ENCODE measurements around the gene FOXR1.
A peak's percentile ranks its signal among the peaks of the same experiment; 100 is the strongest.

FOXR1 gene

GRCh38 chr11:118998388-118998717 lies 26.8 kb downstream of the FOXR1 start:
- Histone ChIP-seq H3K27ac (peak overlapping the region; percentile 82 to 97), H3K4me3 (peak overlapping the region; percentile 99)
- DNase-seq (ENCODE audit: low spot score) = no peak
- no peak for TF ChIP-seq CTCF (IDR thresholded peaks at IDR 0.05)

- no peak for DNase-seq (ENCODE audit: low spot score)
- Histone ChIP-seq H3K4me3 (peak overlapping the region; percentile 99), H3K27ac (peak overlapping the region; percentile 82 to 97)
- no peak for TF ChIP-seq CTCF (IDR thresholded peaks at IDR 0.05)
Observed at GRCh38 chr11:118998822-118999221, 27.3 kb downstream of the FOXR1 start.

GRCh38 chr11:119000906-119001305 lies 29.3 kb downstream of the FOXR1 start:
- Histone ChIP-seq H3K27ac (no peak overlapping the region), H3K4me3 (no peak overlapping the region)
- DNase-seq (ENCODE audit: low spot score) = no peak
- TF ChIP-seq CTCF (IDR thresholded peaks at IDR 0.05) = no peak

GRCh38 chr11:119006656-119007055 lies 35.1 kb downstream of the FOXR1 start:
- no peak overlapping the region for H3K27ac ChIP-seq
- no peak overlapping the region for H3K4me3 ChIP-seq
- DNase-seq (ENCODE audit: low spot score) = no peak
- TF ChIP-seq CTCF (IDR thresholded peaks at IDR 0.05) = no peak

- no peak for TF ChIP-seq CTCF (IDR thresholded peaks at IDR 0.05)
- no peak for DNase-seq (ENCODE audit: low spot score)
- H3K27ac ChIP-seq = no peak overlapping the region
- H3K4me3 ChIP-seq = no peak overlapping the region
Observed at GRCh38 chr11:119011476-119012053, 40.0 kb downstream of the FOXR1 start.

- DNase-seq (ENCODE audit: low spot score) = no peak
- Histone ChIP-seq H3K4me3 (no peak overlapping the region), H3K27ac (no peak overlapping the region)
- no peak for TF ChIP-seq CTCF (IDR thresholded peaks at IDR 0.05)
Observed at GRCh38 chr11:119012629-119013170, 41.1 kb downstream of the FOXR1 start.

GRCh38 chr11:119014209-119014924 lies 42.8 kb downstream of the FOXR1 start:
- no peak for DNase-seq (ENCODE audit: low spot score)
- H3K4me3 ChIP-seq = no peak overlapping the region
- no peak overlapping the region for H3K27ac ChIP-seq
- no peak for TF ChIP-seq CTCF (IDR thresholded peaks at IDR 0.05)
